DND-41 (cell line): ENCODE results near the gene TNFSF12.

Experiments
- ATAC-seq: fragments of 200-7000 bp; cut with Tn5 transposase; 3 replicates; pipeline ENCODE4 v1.9.1; 2021; ENCODE audit warnings: low read depth; ENCODE audit not compliant: insufficient read depth
- DNase-seq: peaks from one replicate; pipeline ENCODE4 v3.0.0-alpha.2; 2020
- H2AFZ ChIP-seq: 2 replicates; pipeline ENCODE4 v1.6.0; 2012; ENCODE audit warnings: low read depth, low read length
- H3K27ac ChIP-seq: 2 replicates; pipeline ENCODE4 v1.5.1; 2012; ENCODE audit warnings: low read length, inconsistent platforms
- H3K27me3 ChIP-seq: fragments of 200-600 bp; sonication (generic); 2 replicates; pipeline ENCODE4 v1.6.0; 2012; ENCODE audit warnings: low read length, mild to moderate bottlenecking, inconsistent platforms; ENCODE audit not compliant: insufficient read depth, poor library complexity
- H3K36me3 ChIP-seq: 2 replicates; pipeline ENCODE4 v1.5.1; 2012; ENCODE audit warnings: low read length, inconsistent platforms; ENCODE audit not compliant: insufficient read depth
- H3K4me1 ChIP-seq: 2 replicates; pipeline ENCODE4 v1.5.1; 2012; ENCODE audit warnings: mild to moderate bottlenecking, low read length; ENCODE audit not compliant: insufficient read depth
- H3K4me2 ChIP-seq: 2 replicates; pipeline ENCODE4 v1.6.0; 2012; ENCODE audit warnings: mild to moderate bottlenecking, moderate library complexity, low read length, inconsistent platforms; ENCODE audit not compliant: insufficient read depth
- H3K4me3 ChIP-seq, 2 experiments: fragments of 200-600 bp in 1 of 2; shearing (Covaris generic) in 1 of 2; 2 replicates each; pipeline ENCODE4 v1.5.1; 2012 to 2016; ENCODE audit warnings: inconsistent platforms in 2 of 2, low read length in 2 of 2, mild to moderate bottlenecking in 2 of 2, low read depth in 1 of 2, moderate library complexity in 1 of 2
- H3K79me2 ChIP-seq: 2 replicates; pipeline ENCODE4 v1.6.0; 2012; ENCODE audit warnings: low read length, inconsistent platforms; ENCODE audit not compliant: insufficient read depth
- H3K9ac ChIP-seq: 2 replicates; pipeline ENCODE4 v1.6.0; 2012; ENCODE audit warnings: low read depth, mild to moderate bottlenecking, inconsistent platforms, low read length, moderate library complexity
- H3K9me3 ChIP-seq: 2 replicates; pipeline ENCODE4 v1.5.1; 2012; ENCODE audit warnings: low read length, moderate library complexity, mild to moderate bottlenecking, inconsistent platforms; ENCODE audit not compliant: insufficient read depth, severe bottlenecking
- H4K20me1 ChIP-seq: 2 replicates; pipeline ENCODE4 v1.6.0; 2012; ENCODE audit warnings: low read length; ENCODE audit not compliant: insufficient read depth
- CTCF ChIP-seq: IDR thresholded peaks from 2 replicates; pipeline ENCODE4 v1.5.1; 2012; ENCODE audit warnings: borderline replicate concordance, low read length, moderate library complexity, mild to moderate bottlenecking; ENCODE audit not compliant: poor library complexity, severe bottlenecking; ENCODE audit errors: extremely low read depth
- EZH2 ChIP-seq: IDR thresholded peaks from 3 replicates; pipeline ENCODE4 v1.6.1; 2012; ENCODE audit warnings: borderline replicate concordance, low read depth, mild to moderate bottlenecking, moderate library complexity, low read length, inconsistent platforms; ENCODE audit not compliant: severe bottlenecking

TNFSF12 gene

GRCh38 chr17:7577327-7578199, 28.7 kb downstream of the TNFSF12 start:
- peaks cover 65% of the 10 kb centered on the region for H4K20me1 ChIP-seq

GRCh38 chr17:7579001-7579833, 30.4 kb downstream of the TNFSF12 start, which contains the start of gene CD68:
Gene CD68, plus strand, starts transcription at chr17:7579638. Its CDS starts 40 bp downstream, at chr17:7579678.
- Histone ChIP-seq H3K4me3 (no peak within 1 kb of the TSS), H3K27ac (peak within 1 kb of the TSS; percentile 69), H3K4me2 (peak within 1 kb of the TSS; percentile 34; the same call in 1 of the 2 replicates), H2AFZ (no peak within 1 kb of the TSS), H3K4me1 (peaks cover 67% of the 10 kb centered on the region), H3K9ac (peak within 1 kb of the TSS; percentile 34), H4K20me1 (peaks cover 52% of the 10 kb centered on the region), H3K9me3 (no peaks in the 10 kb centered on the region), H3K79me2 (peaks cover 67% of the 10 kb centered on the region), H3K27me3 (no peaks in the 10 kb centered on the region), H3K36me3 (peaks cover 74% of the 10 kb centered on the region)
- TF ChIP-seq CTCF = no peak
- no peak for TF ChIP-seq EZH2
- DNase-seq (peak; percentile 75), ATAC-seq (peak; percentile 63)

More at GRCh38 chr17:7577327-7578199, 28.7 kb downstream of the TNFSF12 start:
- H2AFZ ChIP-seq = no peak overlapping the region
- peaks cover 72% of the 10 kb centered on the region for H3K79me2 ChIP-seq
- no peaks in the 10 kb centered on the region for H3K9me3 ChIP-seq
- TF ChIP-seq EZH2 (no peak), CTCF (no peak)
- H3K27me3 ChIP-seq = no peaks in the 10 kb centered on the region
- peaks cover 61% of the 10 kb centered on the region for H3K4me1 ChIP-seq
- ATAC-seq (no peak), DNase-seq (no peak)
- no peak overlapping the region for H3K9ac ChIP-seq
- no peak overlapping the region for H3K27ac ChIP-seq
- H3K4me2 ChIP-seq = peak overlapping the region; percentile 7; the same call in 1 of the 2 replicates
- H3K36me3 ChIP-seq = peaks cover 84% of the 10 kb centered on the region
- no peak overlapping the region for H3K4me3 ChIP-seq

GRCh38 chr17:7579834-7580603, 31.2 kb downstream of the TNFSF12 start:
- H3K27me3 ChIP-seq = no peaks in the 10 kb centered on the region
- no peak overlapping the region for H2AFZ ChIP-seq
- H3K4me3 ChIP-seq = no peak overlapping the region
- TF ChIP-seq CTCF = no peak
- TF ChIP-seq EZH2 = no peak
- no peak overlapping the region for H3K4me2 ChIP-seq
- peaks cover 66% of the 10 kb centered on the region for H3K36me3 ChIP-seq
- no peaks in the 10 kb centered on the region for H3K9me3 ChIP-seq
- H3K27ac ChIP-seq = peak overlapping the region; percentile 69
- H4K20me1 ChIP-seq = peaks cover 44% of the 10 kb centered on the region
- no peak; the same call in 1 of the 3 replicates for ATAC-seq
- DNase-seq = peak; percentile 61
- peaks cover 67% of the 10 kb centered on the region for H3K4me1 ChIP-seq
- H3K79me2 ChIP-seq = peaks cover 67% of the 10 kb centered on the region
- H3K9ac ChIP-seq = peak overlapping the region; percentile 34
